ENCODE measurements around the gene MRAP2.

MRAP2 gene

GRCh38 chr6:84052204-84052882, 18.8 kb downstream of the MRAP2 start:
- TF ChIP-seq USF1 (IDR thresholded peaks at IDR 0.05) (no peak), EP300 (IDR thresholded peaks at IDR 0.05; ENCODE audit: borderline replicate concordance) (no peak; the same call in 1 of the 2 replicates), MAX (IDR thresholded peaks at IDR 0.05) (peak; percentile 78; the same call in 1 of the 2 replicates), YY1 (IDR thresholded peaks at IDR 0.05; ENCODE audit: low read depth) (0 out of 2 replicates have a peak, but pooled peaks have one; percentile 32), RAD21 (IDR thresholded peaks at IDR 0.05; ENCODE audit: low read depth) (peak; percentile 20; the same call in 1 of the 2 replicates), NFIC (IDR thresholded peaks at IDR 0.05) (peak; percentile 65), TCF12 (IDR thresholded peaks at IDR 0.05; ENCODE audit: low read depth) (peak; percentile 53; the same call in 1 of the 2 replicates), CEBPB (IDR thresholded peaks at IDR 0.05) (no peak), TEAD4 (IDR thresholded peaks at IDR 0.05) (0 out of 2 replicates have a peak, but pooled peaks have one; percentile 24), EGR1 (IDR thresholded peaks at IDR 0.05) (peak; percentile 98)

- TF ChIP-seq RAD21 (IDR thresholded peaks at IDR 0.05; ENCODE audit: low read depth) (no peak), CREB1 (IDR thresholded peaks at IDR 0.05; ENCODE audit: low read depth) (no peak), CEBPB (IDR thresholded peaks at IDR 0.05) (no peak), TEAD4 (IDR thresholded peaks at IDR 0.05) (no peak), YY1 (IDR thresholded peaks at IDR 0.05; ENCODE audit: low read depth) (no peak), FOXM1 (IDR thresholded peaks at IDR 0.05; ENCODE audit: borderline replicate concordance, low read depth) (no peak), MAX (IDR thresholded peaks at IDR 0.05) (no peak), TAF1 (IDR thresholded peaks at IDR 0.05; ENCODE audit: low read depth) (no peak), USF1 (IDR thresholded peaks at IDR 0.05) (no peak), ZBTB7A (IDR thresholded peaks at IDR 0.05; ENCODE audit: low read depth) (no peak), EP300 (IDR thresholded peaks at IDR 0.05; ENCODE audit: borderline replicate concordance) (no peak)
Measured at GRCh38 chr6:84052883-84053241, 19.3 kb downstream of the MRAP2 start.

GRCh38 chr6:84055647-84056046, 22.1 kb downstream of the MRAP2 start:
- no peak for TF ChIP-seq REST (IDR thresholded peaks at IDR 0.05; ENCODE audit: low read depth)
- no peak for TF ChIP-seq CEBPB (IDR thresholded peaks at IDR 0.05)
- no peak for TF ChIP-seq CREB1 (IDR thresholded peaks at IDR 0.05; ENCODE audit: low read depth)
- TF ChIP-seq YY1 (IDR thresholded peaks at IDR 0.05; ENCODE audit: low read depth): no peak
- no peak for TF ChIP-seq NFIC (IDR thresholded peaks at IDR 0.05)
- TF ChIP-seq EGR1 (IDR thresholded peaks at IDR 0.05): no peak
- TF ChIP-seq ZBTB7A (IDR thresholded peaks at IDR 0.05; ENCODE audit: low read depth): no peak
- TF ChIP-seq TCF12 (IDR thresholded peaks at IDR 0.05; ENCODE audit: low read depth): no peak
- TF ChIP-seq MAX (IDR thresholded peaks at IDR 0.05): no peak
- TF ChIP-seq TEAD4 (IDR thresholded peaks at IDR 0.05): no peak
- no peak for TF ChIP-seq USF1 (IDR thresholded peaks at IDR 0.05)
- no peak for TF ChIP-seq RAD21 (IDR thresholded peaks at IDR 0.05; ENCODE audit: low read depth)
- no peak for TF ChIP-seq EP300 (IDR thresholded peaks at IDR 0.05; ENCODE audit: borderline replicate concordance)
- TF ChIP-seq TAF1 (IDR thresholded peaks at IDR 0.05; ENCODE audit: low read depth): no peak
- TF ChIP-seq FOXM1 (IDR thresholded peaks at IDR 0.05; ENCODE audit: borderline replicate concordance, low read depth): no peak

- TF ChIP-seq TCF12 (IDR thresholded peaks at IDR 0.05; ENCODE audit: low read depth): no peak
- no peak for TF ChIP-seq FOXM1 (IDR thresholded peaks at IDR 0.05; ENCODE audit: borderline replicate concordance, low read depth)
- TF ChIP-seq TEAD4 (IDR thresholded peaks at IDR 0.05): no peak
- no peak for TF ChIP-seq TAF1 (IDR thresholded peaks at IDR 0.05; ENCODE audit: low read depth)
- no peak for TF ChIP-seq REST (IDR thresholded peaks at IDR 0.05; ENCODE audit: low read depth)
- TF ChIP-seq EP300 (IDR thresholded peaks at IDR 0.05; ENCODE audit: borderline replicate concordance): no peak
- no peak for TF ChIP-seq MAX (IDR thresholded peaks at IDR 0.05)
- TF ChIP-seq CEBPB (IDR thresholded peaks at IDR 0.05): no peak
- TF ChIP-seq RAD21 (IDR thresholded peaks at IDR 0.05; ENCODE audit: low read depth): no peak
- no peak for TF ChIP-seq NFIC (IDR thresholded peaks at IDR 0.05)
- no peak for TF ChIP-seq EGR1 (IDR thresholded peaks at IDR 0.05)
- no peak for TF ChIP-seq YY1 (IDR thresholded peaks at IDR 0.05; ENCODE audit: low read depth)
- no peak for TF ChIP-seq USF1 (IDR thresholded peaks at IDR 0.05)
- no peak for TF ChIP-seq ZBTB7A (IDR thresholded peaks at IDR 0.05; ENCODE audit: low read depth)
- TF ChIP-seq CREB1 (IDR thresholded peaks at IDR 0.05; ENCODE audit: low read depth): no peak
Measured at GRCh38 chr6:84057908-84058307, 24.3 kb downstream of the MRAP2 start.

Measured in Ishikawa (cell line).